GM21737 (cell line): ENCODE results near the gene TRIM42.

Experiments
- ATAC-seq: cut with Tn5 transposase; IDR thresholded peaks from one replicate; pipeline ENCODE4 v1.9.1; 2021; ENCODE audit warnings: mild to moderate bottlenecking, moderate library complexity; ENCODE audit not compliant: unreplicated experiment

Gene TRIM42

DNA sequence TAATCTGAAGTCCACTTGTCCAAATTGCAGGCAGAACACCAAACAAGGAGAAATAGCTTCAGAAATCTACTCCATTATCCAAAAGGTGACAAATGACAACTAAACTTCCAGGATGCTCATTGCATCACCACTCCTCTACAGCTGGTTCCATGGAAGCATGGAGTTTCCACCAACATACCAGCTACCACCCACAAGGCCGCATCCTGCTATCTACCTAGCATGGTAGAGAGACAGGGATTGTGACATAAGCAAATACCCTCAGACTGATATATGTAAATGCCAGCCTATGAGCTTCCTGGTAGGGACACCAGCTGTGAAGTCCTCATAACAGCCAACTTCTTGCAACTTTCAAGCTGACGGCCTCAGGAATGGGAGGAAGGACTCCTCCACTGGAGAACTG, at the start of gene TRIM42:
TSS of gene TRIM42 (plus strand) at position 301 of the 400 bp plus-strand sequence. CDS start 166 bp downstream, outside the sequence.
- ATAC-seq: no peak

GRCh38 chr3:140628606-140629005, 49.3 kb upstream of the TRIM42 start:
- ATAC-seq: no peak

DNA sequence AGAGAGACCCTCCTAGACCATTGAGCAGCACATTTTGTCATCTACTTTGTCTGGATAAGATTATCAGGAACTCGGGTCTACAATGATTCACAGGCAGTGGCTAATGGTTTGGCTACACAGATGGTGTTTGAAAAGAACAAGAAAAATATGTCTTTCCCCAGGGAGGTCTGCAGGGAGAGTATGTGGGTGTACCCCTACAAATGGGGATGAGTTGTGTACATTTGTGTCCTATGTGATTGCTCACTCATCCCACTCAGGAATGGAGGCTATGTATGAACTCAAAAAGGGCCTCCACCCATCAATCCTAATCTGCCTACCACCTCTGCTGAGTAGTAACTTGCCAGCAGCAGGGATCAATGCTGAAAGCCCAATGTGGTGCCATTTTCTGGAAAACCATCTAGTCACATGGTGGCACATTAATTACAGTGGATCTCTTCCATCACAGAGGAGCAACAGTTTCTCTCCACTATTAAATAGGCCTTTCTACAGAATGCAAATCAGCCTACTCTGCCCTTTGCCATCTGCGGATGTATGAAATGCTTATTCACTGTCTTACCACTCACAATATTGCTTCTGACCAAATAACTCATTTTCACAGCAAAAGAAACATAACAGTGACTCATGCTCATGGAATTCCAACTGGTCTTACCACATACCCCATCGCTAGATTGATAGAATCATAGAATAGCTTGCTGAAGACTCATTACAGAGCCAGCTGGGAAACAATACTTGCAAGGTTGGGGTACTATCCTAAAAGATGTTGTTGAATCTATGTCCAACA, 48.3 kb upstream of the TRIM42 start:
- ATAC-seq: no peak

GRCh38 chr3:140630366-140630765, 47.5 kb upstream of the TRIM42 start:
- no peak for ATAC-seq

DNA sequence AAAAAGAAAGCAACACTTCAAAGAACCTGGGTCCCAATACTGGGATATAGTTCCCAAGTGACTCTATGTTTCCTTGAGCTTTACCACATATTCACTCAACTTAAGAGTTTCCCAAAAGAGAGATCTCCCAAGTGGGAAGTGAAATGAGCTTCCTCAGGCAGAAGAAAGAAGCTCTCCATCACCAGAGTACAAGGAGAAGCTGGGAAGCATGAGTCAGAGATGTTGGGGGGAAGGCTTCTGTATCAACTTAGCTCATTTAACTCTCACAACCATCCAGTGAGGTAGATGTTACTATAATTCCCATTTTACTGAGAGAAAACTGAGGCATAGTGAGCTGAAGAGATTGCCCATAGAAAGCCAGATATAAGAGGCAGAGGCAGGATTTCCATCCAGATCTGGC, 47.0 kb upstream of the TRIM42 start:
- no peak for ATAC-seq

- no peak for ATAC-seq
These were observed 42.6 kb upstream of the TRIM42 start for GRCh38 chr3:140635276-140635675.

GRCh38 chr3:140636406-140637138, 41.3 kb upstream of the TRIM42 start:
- no peak for ATAC-seq

DNA sequence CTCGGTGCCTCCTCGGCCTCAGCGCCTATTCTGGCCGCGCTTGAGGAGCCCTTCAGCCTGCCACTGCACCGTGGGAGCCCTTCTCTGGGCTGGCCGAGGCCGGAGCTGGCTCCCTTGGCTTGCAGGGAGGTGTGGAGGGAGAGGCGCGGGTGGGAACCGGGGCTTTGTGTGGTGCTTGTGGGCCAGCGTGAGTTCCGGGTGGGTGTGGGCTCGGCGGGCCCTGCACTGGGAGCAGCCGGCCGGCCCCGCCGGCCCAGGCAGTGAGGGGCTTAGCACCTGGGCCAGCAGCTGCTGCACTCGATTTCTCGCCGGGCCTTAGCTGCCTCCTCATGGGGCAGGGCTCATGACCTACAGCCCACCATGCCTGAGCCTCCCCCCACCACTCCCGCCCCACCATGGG, 26.6 kb upstream of the TRIM42 start:
- ATAC-seq: no peak

DNA sequence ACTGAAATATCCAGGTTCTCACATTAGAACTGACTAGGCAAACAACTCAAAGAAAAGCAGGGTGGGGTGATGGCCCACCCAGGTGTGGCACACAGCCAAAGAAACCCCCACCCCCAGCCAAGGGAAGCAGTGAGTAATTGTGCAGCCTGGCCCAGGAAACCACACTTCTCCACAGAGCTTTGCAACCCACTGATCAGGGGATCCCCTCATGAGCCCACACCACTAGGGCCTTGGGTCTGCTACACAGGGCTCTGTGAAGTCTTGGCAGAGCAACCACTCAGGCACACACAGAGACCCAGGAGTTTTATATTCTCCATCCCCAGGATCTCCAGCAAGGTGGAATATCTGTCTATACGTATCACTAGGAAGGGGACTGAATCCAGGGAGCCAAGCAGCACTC, 22.2 kb upstream of the TRIM42 start:
- no peak for ATAC-seq

- no peak for ATAC-seq
These were observed 13.8 kb upstream of the TRIM42 start for GRCh38 chr3:140664111-140664510.

GRCh38 chr3:140682586-140682985, 4.7 kb downstream of the TRIM42 start:
- no peak for ATAC-seq

DNA sequence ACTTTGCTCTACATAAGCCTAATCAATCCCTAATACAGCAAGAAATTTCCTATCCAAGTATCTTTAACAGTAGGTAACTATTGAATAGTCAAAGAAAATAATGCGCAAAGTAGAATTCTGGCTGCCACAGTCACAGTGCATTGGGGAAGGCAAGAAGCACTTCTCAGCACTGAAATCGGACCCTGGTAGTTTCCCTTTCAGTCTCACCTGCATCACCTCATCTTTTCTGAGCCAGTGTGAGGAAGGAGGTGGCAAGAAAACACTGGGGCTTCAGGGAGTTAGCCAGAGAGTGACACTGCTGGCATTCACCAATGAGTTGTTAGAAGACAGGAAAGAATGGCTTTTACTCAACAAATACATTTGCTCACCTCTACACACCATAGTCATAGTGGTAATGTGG, 8.3 kb downstream of the TRIM42 start:
- no peak for ATAC-seq

DNA sequence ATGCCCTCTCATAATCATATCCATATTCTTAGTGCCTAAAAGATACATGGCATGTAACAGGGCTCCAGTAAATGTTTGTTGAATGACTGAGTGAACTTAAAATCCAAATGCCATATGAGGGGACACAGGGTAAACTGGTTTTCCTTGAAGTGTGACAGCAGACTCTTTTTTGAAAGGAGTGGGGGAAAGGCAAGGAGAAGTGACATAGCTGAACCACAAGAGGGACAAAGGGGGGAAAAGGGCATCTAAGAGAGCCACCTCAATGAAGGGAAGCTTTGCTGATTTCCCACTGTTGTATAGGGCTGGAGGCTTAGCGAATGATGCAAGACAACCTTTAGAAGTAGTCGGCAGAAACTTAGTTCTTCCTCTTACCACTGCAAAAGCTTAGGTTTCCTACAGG, 9.1 kb downstream of the TRIM42 start:
- no peak for ATAC-seq

GRCh38 chr3:140695361-140696061, 17.6 kb downstream of the TRIM42 start:
- ATAC-seq: no peak

DNA sequence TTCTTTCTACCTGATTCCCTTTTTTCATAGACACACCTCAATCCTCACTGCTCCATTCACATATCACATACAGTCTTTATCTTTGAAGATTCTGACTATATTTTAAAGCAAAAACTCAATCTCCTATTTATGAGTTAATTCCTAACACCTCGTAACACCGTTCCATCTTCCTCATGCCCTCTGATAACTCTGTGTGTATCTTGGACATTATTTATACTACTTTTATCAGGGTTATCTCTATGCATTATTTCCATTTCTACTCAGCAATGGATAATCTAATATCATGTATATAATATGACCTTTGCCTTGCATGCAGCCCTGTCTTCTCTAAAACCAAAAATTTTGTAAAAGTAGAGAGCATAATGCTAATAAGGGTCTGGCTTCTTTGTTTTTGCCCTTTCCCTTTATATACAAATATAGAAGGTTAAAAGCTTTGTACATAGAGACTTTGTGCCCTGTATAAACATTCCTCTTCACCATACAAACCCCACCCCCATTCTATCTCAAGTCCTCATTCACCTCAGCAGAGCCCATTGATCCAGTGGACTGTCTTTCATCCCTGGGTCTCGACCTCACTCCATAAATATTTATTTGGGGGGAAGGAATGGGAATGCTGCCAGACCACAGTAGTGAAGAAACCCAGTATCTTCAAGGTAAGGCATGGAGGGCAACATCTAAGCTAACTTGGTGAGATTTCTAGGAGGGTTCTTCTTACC, 21.8 kb downstream of the TRIM42 start:
- ATAC-seq: no peak

DNA sequence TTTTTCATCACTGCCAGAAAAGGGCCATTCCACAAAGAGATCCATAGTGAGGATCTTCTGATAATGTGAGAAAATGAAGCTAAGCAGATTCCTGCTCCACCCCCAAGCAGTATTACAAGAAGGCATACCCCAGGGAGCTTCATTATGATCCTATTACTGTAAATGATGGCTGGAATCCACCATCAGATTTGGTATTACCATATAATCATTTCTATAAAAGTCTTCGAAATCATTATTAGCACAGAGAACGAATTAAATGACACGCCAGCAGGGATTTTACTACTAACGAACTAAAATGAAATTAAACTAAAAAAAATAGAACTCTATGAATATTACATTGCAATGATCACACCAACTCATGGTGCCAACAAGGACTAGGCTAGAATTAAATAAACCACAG, 24.4 kb downstream of the TRIM42 start:
- no peak for ATAC-seq

- no peak for ATAC-seq
These were observed 25.6 kb downstream of the TRIM42 start for GRCh38 chr3:140703496-140703895.

GRCh38 chr3:140704733-140705132, 26.9 kb downstream of the TRIM42 start:
- no peak for ATAC-seq

DNA sequence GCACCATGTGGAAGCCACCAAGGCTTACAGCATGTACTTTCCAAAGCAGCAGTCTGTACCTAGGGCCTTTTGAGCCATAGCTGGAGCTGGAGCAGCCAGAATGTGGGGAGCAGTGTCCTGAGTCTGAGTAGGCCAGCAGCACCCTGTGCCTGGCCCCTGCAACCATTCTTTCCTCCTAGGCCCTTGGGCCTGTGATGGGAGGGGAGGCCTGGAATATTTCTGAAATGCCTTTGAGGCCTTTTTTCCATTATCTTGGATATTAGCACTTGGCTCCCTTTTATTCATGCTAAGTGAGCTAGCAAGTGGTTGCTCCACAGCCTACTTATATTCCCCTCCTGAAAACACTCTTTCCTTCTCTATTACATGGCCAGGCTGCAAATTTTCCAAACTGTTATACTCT, 28.1 kb downstream of the TRIM42 start:
- no peak for ATAC-seq

DNA sequence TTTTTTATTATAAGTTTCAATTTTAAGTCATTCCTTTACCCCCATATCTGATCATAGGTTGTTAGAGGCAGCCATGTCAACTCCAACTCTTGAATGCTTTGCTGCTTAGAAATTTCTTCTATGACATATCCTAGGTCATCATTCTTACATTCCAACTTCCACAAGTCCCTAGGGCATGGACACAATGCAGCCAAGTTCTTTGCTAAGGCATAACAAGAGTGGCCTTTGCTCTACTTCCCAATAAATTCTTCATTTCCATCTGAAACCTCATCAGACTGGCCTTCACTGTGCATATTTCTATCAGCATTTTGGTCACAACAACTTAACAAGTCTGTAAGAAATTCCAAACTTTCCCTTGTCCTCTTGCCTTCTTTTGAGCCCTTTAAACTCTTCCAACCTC, 28.5 kb downstream of the TRIM42 start:
- no peak for ATAC-seq

- no peak for ATAC-seq
These were observed 31.0 kb downstream of the TRIM42 start for GRCh38 chr3:140708815-140709214.
